Activated T-cell treated with anti-CD3 and anti-CD28 coated beads, Interleukin-2, amount 50 U/mL, for 4 hours (primary cell): Measurements from ENCODE around the gene CSRP2. TPM values are rescaled to one million over a fixed set of nuclear protein-coding genes. Genes with fewer than 3 reads are reported as not detected.
A peak's percentile ranks its signal among the peaks of the same experiment; 100 is the strongest.

Experiments
- ATAC-seq, 2 donors: fragments of 200-7000 bp; cut with Tn5 transposase; one replicate each; pipeline ENCODE4 v1.10.0; 2021
- DNase-seq: peaks from one replicate; pipeline ENCODE4 v3.0.0-alpha.2; 2020
- H3K27me3 Mint-ChIP-seq: one replicate; pipeline ENCODE4 v1.8.0; 2021; ENCODE audit warnings: low read depth, mixed read lengths
- H3K36me3 Mint-ChIP-seq: one replicate; pipeline ENCODE4 v1.8.0; 2022; ENCODE audit warnings: mixed read lengths; ENCODE audit not compliant: insufficient read depth
- H3K4me1 Mint-ChIP-seq: one replicate; pipeline ENCODE4 v1.8.0; 2021; ENCODE audit warnings: low read depth, mixed read lengths
- H3K4me3 Mint-ChIP-seq: one replicate; pipeline ENCODE4 v1.8.0; 2021; ENCODE audit warnings: mild to moderate bottlenecking, moderate library complexity, mixed read lengths
- H3K9me3 Mint-ChIP-seq: one replicate; pipeline ENCODE4 v1.8.0; 2021; ENCODE audit warnings: mixed read lengths
- total RNA-seq, 3 donors: library from RNA; stranded (reverse); gene quantifications; one replicate each; pipeline ENCODE4 v1.2.1, GENCODE V29; 2021

The CSRP2 gene
- total RNA-seq: under 1 TPM; 0.42 to 0.92 (median 0.73) TPM

DNA sequence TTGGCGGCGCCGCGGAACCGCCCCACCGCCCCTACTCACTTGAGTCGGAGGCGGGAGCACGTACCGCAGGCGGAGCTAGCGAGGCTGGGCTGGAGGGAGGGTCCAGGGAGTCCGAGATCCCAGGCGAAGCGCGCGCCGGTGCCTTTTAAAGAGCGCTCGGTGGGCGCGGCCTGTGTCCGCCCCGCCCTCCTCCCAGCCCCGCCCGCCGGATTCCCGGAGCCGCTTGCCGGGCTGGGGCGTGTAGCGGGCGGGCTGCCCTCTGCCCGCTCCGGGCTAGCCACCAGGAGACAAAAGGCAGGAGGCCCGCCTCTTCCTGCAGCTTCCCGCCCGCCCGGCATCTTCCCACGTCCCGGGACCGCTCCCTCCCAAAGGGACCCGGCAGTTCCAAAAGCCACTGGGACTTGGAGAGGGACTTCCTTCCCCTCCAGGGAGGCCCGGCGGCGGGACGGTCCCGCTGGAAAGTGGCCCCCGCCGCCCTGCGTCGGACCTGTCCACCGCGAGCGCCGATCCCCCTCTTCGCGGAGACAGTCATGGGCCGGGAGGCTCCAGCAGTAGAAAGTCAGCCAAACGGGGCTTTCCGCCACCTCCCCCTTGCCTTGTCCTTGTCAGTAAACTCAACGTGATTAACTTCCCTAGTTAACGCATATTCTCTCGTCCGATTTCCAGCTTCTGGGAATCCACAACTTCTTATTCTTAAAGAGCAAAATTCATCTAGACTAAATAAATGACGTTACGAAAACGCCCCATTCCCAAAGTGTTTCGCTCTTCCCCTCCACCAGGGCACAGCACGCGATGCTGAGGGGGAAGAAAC lies at the start of gene CSRP2:
Gene CSRP2 (minus strand): TSS at position 121 of the 811 bp plus-strand sequence. CDS start 12,759 bp downstream, outside the sequence.
- peak within 1 kb of the TSS; percentile 88 for H3K4me3 Mint-ChIP-seq
- H3K27me3 Mint-ChIP-seq: peaks cover 56% of the 10 kb centered on the region
- ATAC-seq (peak; percentile 84 to 87), DNase-seq (peak; percentile 52)
- H3K36me3 Mint-ChIP-seq: no peaks in the 10 kb centered on the region
- H3K4me1 Mint-ChIP-seq: peaks cover 16% of the 10 kb centered on the region
- H3K9me3 Mint-ChIP-seq: no peaks in the 10 kb centered on the region

DNA sequence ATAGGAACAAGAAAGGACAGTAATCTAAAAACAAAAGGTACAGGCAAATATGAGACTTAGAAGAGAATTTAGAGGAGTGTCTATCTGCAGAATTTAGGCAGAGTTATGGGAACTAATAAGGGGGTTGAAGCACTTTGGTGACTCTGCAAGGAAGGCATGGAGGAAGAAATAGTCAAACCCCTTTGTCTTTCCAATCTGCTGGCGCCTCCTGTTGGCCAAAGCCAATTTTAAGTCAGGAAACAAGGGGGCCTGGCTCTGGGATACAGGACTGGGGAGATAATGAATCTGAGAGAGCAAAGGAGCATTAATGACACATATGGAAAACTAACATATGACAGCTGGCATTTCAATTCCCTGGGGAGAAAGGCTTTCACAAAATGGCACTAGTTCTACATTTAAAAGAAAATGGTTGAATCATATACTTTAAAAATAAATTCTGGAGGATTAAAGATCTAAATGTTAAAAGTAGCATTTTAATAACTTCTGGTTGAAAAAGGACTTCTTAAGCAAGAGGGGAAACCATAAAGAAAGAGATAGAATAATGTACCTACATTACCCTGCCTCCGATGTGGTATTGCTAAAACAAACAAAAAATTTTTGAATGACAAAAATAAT lies 48.5 kb upstream of the CSRP2 start:
- Mint-ChIP-seq H3K36me3 (no peaks in the 10 kb centered on the region), H3K4me3 (no peak overlapping the region), H3K4me1 (no peaks in the 10 kb centered on the region), H3K27me3 (peaks cover 22% of the 10 kb centered on the region), H3K9me3 (no peaks in the 10 kb centered on the region)
- DNase-seq: no peak
- no peak for ATAC-seq

DNA sequence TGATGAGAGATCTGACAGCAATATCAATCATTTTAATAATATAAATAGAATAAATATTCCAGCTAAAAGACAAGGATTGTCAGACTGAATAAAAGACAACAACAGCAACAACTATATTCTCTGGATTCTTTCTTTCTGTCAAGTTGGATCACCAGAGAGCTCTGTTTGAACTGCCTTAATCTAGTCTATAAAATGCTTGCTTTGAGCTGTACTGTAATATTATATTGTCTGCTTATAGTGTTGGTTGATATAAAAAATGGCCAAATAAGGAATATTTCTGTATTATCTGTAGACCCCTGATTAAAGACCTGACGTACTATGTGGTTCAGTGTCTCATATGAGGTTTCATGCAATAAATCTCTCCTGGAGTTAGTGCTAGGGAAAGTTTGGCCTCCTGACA lies 46.3 kb upstream of the CSRP2 start:
- H3K36me3 Mint-ChIP-seq: no peaks in the 10 kb centered on the region
- H3K27me3 Mint-ChIP-seq: peaks cover 10% of the 10 kb centered on the region
- ATAC-seq: no peak
- H3K4me1 Mint-ChIP-seq: no peaks in the 10 kb centered on the region
- H3K4me3 Mint-ChIP-seq: no peak overlapping the region
- H3K9me3 Mint-ChIP-seq: no peaks in the 10 kb centered on the region
- DNase-seq: no peak

DNA sequence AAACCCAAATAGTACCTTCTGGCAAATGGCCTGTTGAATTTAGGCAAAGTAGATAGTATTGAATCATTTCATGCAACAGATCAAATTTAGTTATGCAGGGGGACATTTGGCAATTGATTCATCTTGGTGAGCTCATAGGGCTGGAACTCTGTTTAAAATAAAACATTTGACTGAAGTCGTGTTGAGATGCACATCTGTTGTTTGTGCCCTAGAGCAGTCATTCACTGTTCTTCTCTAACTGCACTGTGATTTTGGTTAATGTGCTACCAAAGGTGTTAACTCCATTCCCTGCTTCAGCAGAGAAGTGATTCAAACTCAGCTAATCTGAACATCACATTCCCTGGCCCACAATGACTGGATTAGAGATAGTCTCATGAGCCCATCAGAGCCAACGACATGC lies 44.0 kb upstream of the CSRP2 start:
- Mint-ChIP-seq H3K4me3 (no peak overlapping the region), H3K9me3 (no peaks in the 10 kb centered on the region), H3K4me1 (no peaks in the 10 kb centered on the region), H3K36me3 (no peaks in the 10 kb centered on the region), H3K27me3 (peaks cover 10% of the 10 kb centered on the region)
- ATAC-seq: no peak
- no peak for DNase-seq

DNA sequence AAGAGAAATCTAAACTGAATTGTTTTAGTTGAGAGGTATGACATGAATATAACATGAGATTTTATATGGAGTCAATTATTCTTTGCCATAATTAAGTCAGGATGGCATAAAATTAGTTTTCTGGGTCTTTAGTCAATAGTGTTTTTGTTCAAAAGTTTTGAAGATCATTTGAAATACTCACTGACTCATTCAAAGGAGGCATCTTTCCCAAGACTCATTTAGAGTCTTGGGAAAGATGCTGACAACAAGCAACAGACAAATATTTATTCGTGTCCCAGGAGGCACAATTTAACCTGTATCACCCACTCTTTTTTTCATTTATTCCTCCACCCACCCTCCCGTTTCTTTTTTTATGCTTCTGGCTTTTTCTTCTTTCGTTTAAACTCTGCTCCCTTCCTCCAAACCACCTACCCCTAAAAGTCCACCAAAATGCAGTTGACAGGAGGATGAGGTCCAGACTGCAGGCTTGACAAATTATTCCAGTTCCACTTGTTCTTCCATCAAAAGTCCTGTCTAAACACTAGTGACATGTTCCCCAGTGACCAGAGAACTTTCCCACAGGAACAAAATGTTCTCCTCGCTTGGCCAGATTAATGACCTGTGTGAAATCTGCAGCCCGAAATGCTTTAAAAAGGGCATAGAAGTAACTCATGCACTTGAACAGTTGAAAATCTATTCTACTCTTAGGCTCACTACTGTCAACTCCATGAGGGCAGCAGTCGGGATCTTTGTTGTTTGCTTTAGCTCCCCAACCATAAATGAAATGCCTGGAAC lies 43.3 kb upstream of the CSRP2 start:
- DNase-seq (no peak), ATAC-seq (no peak)
- Mint-ChIP-seq H3K36me3 (no peaks in the 10 kb centered on the region), H3K4me1 (no peaks in the 10 kb centered on the region), H3K4me3 (no peak overlapping the region), H3K27me3 (peaks cover 10% of the 10 kb centered on the region), H3K9me3 (no peaks in the 10 kb centered on the region)

DNA sequence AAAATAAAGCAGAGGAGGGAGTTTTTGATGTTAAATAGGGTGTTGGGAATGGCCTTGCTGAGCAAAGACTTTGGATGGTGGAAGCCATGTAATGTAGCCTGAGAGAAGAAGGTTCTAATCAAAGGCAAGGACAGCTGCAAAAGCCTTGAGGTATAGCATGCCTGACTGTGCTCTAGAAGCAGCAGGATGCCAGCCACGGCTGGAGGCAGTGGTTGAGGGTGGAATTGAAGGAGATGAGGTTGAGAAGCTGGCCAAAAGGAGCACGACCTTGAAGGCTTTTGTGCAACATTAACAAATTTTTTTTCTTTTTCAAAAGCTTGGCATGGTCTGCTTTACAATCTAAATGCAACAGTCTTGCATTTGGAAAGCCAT lies 42.3 kb upstream of the CSRP2 start:
- Mint-ChIP-seq H3K4me3 (no peak overlapping the region), H3K9me3 (no peaks in the 10 kb centered on the region), H3K36me3 (no peaks in the 10 kb centered on the region), H3K27me3 (peaks cover 6% of the 10 kb centered on the region), H3K4me1 (no peaks in the 10 kb centered on the region)
- DNase-seq (no peak), ATAC-seq (no peak)

DNA sequence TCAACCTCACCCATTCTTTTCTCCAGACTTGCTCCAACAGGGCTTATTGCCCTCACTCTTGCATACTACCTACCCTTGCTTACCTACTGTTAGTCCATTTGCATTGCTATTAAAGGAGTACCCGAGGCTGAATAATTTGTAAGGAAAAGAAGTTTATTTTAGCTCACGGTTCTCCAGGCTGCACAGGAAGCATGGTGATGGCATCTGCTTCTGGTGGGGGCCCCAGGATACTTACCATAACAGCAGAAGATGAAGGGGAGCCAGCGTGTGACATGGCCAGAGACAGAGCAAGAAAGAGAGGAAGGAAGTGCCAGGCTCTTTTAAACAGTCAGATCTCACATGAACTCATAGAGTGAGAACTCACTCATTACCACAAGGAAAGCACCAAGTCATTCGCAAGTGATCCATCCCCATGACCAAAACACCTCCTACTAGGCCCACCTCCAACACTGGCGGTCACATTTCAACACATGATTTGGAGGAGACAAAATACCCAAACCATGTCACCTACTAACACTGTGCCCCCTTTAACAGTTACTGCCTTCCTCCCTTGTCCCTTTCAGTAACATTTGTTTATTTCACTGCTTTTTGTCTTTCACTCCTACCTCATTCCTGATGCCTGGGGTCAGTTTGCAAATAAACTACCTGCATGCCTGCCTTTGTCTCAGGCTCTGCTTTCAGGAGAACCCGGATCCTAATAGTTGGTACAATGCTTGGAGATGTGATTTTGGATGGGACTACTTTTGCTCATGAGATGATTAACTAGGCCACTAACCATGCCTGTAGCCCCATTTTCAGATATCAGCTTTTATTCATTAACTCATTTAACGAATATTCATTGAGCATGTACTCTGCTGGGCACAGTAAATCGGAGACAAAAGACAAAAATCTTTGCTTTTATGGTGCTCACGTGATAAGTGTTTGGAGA lies 41.6 kb upstream of the CSRP2 start:
- H3K36me3 Mint-ChIP-seq: no peaks in the 10 kb centered on the region
- H3K4me1 Mint-ChIP-seq: no peaks in the 10 kb centered on the region
- DNase-seq: no peak
- no peaks in the 10 kb centered on the region for H3K9me3 Mint-ChIP-seq
- H3K4me3 Mint-ChIP-seq: no peak overlapping the region
- ATAC-seq: peak; percentile 70 to 84
- H3K27me3 Mint-ChIP-seq: peaks cover 6% of the 10 kb centered on the region

DNA sequence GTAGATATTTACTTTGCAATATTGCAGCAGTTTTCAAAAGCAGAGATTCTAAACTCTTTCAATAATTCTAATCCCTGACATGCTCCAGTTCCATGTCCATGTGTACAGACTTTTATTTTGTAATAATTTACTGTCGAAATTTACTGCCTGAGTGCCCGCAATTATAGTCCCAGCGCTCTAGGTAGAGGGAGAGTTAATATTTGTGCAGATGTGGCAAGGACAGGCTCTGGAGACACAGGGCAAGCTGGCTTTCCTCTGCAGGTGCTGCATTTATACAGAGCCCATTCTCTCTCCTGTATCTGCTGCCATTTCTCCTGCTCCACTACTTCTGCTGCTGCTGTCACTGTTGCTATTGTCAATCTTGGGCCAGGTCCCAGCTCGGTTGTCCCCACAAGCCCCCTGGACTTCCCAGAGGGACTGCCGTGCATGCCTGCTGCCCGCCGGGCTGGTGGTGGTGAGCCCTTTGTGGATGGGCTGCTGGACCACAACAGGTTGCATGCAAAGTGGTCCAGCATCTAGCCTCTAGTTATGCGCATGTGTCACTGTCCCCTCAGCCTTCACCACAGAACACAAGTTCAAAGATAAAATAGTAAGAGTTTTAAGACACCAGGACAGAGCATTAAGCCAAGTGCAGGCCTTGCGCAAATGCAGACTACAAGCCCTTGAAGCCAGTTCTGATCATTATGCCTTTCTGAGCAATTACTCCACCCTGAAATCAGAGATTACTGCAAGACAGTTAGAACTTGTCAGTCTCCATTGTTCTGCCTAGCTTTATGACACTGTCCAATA lies 40.8 kb upstream of the CSRP2 start:
- Mint-ChIP-seq H3K27me3 (peaks cover 6% of the 10 kb centered on the region), H3K4me3 (no peak overlapping the region), H3K36me3 (no peaks in the 10 kb centered on the region), H3K9me3 (no peaks in the 10 kb centered on the region), H3K4me1 (no peaks in the 10 kb centered on the region)
- peak in 1 of 2 donors; percentile 10 for ATAC-seq
- DNase-seq: no peak

DNA sequence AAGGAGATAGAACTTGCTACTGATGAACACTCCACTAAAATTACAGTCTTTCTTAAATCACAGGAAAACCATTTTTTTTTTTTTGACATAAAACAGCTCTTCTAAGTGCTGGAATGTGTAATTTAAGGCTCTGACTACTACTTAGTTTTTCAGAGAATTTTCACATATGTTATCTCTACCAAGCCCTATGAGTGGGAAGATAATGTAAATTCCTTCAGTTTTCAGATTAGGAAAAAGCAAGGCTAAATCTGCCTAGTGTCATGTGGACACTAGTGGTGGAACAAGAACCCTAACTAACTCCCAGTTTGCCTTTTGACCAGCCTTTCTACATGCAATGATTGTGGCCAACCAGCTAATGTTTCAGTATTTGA lies 37.3 kb upstream of the CSRP2 start:
- no peaks in the 10 kb centered on the region for H3K9me3 Mint-ChIP-seq
- H3K4me1 Mint-ChIP-seq: no peaks in the 10 kb centered on the region
- H3K27me3 Mint-ChIP-seq: peaks cover 6% of the 10 kb centered on the region
- H3K36me3 Mint-ChIP-seq: no peaks in the 10 kb centered on the region
- ATAC-seq (no peak), DNase-seq (no peak)
- H3K4me3 Mint-ChIP-seq: no peak overlapping the region

DNA sequence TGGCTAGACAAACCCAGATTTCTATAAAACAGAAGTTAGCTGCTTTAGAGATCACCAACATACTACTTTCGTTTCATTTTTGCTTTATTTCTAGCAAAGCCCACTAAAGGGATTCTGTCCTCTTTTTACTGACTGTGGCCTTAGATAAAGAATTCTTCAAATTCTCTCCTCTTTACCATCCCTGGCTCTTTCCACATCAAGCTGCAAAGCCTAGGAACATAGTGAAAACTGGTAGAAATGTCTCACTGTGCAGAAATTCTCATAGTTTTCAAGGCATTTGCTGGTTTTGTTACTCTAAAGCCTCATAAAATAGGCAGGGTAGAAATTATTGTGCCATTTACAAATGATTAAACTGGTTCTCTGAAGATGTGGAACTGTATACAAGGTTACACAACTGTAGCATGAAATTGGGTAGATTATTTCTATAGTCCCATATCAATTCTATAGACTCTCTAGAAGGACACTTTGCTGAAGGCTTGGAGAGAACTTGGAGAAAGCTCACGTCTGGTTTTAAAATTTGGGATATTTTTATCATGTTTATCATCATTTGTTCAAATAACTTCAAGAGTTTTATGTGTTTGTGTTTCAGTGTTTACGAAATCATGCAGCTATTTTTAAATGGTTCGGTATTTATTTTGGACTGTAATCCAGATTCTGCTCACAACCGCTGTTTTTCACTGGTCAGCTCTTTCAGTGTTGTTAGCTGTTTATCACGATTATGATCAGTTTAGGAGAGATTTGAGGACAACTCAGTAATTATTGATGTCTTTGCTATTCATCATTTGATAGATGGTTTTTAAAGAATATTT lies 36.7 kb upstream of the CSRP2 start:
- Mint-ChIP-seq H3K9me3 (no peaks in the 10 kb centered on the region), H3K4me1 (no peaks in the 10 kb centered on the region), H3K4me3 (no peak overlapping the region), H3K27me3 (peaks cover 8% of the 10 kb centered on the region), H3K36me3 (no peaks in the 10 kb centered on the region)
- no peak for DNase-seq
- ATAC-seq: no peak

DNA sequence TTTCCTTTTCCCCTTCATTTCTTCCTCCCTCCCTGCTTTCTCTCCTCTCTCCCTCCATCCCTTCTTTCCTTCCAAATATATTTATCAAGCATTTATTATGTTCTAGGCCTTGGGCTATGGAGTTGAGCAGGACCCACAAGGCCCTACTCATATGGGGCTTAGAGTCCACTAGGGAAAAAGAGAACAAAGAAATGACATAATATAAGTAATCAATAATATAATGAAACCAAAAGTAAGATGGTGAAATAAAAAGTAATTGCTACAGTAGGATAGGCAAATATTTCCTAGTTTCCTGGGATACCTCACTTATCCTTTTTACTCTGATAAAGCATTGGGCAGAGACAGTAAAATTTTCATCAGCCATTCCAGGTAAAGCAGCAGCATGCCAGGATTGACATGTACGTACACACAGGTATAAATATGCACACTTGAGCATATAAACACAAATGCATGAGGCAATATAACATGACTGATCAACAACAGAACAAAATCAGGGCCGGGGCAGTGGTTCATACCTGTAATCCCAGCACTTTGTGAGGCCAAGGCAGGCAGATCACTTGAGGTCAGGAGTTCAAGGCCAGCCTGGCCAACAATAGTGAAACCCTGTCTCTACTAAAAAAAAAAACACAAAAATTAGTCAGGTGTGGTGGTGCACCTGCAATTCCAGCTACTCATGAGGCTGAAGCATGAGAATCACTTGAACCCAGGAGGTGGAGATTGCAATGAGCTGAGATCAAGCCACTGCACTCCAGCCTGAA lies 35.5 kb upstream of the CSRP2 start:
- H3K9me3 Mint-ChIP-seq: no peaks in the 10 kb centered on the region
- ATAC-seq (no peak), DNase-seq (no peak)
- H3K4me1 Mint-ChIP-seq: no peaks in the 10 kb centered on the region
- no peak overlapping the region for H3K4me3 Mint-ChIP-seq
- H3K36me3 Mint-ChIP-seq: no peaks in the 10 kb centered on the region
- peaks cover 10% of the 10 kb centered on the region for H3K27me3 Mint-ChIP-seq

DNA sequence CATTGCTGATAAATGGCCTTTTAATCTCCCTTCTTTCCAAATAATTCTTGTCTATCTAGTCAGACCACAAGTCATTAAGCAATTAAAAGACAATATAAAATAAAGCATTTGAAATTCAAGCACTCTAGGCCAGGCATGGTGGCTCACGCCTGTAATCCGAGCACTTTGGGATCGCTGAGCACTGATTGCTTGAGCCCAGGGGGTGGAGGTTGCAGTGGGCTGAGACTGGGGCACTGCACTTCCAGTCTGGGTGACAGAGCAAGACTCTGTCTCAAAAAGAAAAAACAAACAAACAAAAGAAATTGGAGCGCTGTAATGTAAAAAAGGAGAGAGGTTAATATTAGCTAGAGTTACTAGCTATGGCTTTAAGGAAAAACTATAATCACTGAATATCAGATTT lies 30.5 kb upstream of the CSRP2 start:
- H3K27me3 Mint-ChIP-seq: peaks cover 8% of the 10 kb centered on the region
- no peak for ATAC-seq
- H3K36me3 Mint-ChIP-seq: no peaks in the 10 kb centered on the region
- no peaks in the 10 kb centered on the region for H3K9me3 Mint-ChIP-seq
- no peak overlapping the region for H3K4me3 Mint-ChIP-seq
- H3K4me1 Mint-ChIP-seq: no peaks in the 10 kb centered on the region
- DNase-seq: no peak
